PFSK-1 (cell line): ENCODE results near the gene HBD. TPM values are rescaled to one million over a fixed set of nuclear protein-coding genes. Genes with fewer than 3 reads are reported as not detected.

Source experiments
- FOXP2 ChIP-seq: optimal IDR thresholded peaks from 2 replicates; pipeline ENCODE3; 2011; ENCODE audit warnings: borderline replicate concordance, control low read depth, inconsistent platforms; ENCODE audit not compliant: insufficient read depth; ENCODE audit errors: extremely low read length, extremely low read depth
- POLR2AphosphoS5 ChIP-seq: IDR thresholded peaks from 2 replicates; pipeline ENCODE4 v1.6.1; 2012; ENCODE audit warnings: low read depth, mild to moderate bottlenecking, control low read depth, low read length, moderate library complexity
- REST ChIP-seq, 2 experiments: IDR thresholded peaks; 2 replicates each; pipeline versions ENCODE4 v1.6.1 to v1.8.0; 2011 to 2012; ENCODE audit warnings: low read depth in 2 of 2, low read length in 2 of 2, control low read depth in 1 of 2, inconsistent platforms in 1 of 2, mild to moderate bottlenecking in 1 of 2, moderate library complexity in 1 of 2; ENCODE audit not compliant: insufficient read depth in 1 of 2
- SIN3A ChIP-seq: IDR thresholded peaks from 2 replicates; pipeline ENCODE4 v1.6.1; 2012; ENCODE audit warnings: mild to moderate bottlenecking, low read length, moderate library complexity, borderline replicate concordance; ENCODE audit not compliant: insufficient read depth
- TAF1 ChIP-seq: IDR thresholded peaks from 2 replicates; pipeline ENCODE4 v1.6.1; 2012; ENCODE audit warnings: low read length, control low read depth, borderline replicate concordance; ENCODE audit not compliant: insufficient read depth
- polyA plus RNA-seq: library from polyadenylated mRNA; unstranded; fragments of >200 nt; gene quantifications from one replicate; pipeline ENCODE4 v1.2.1, GENCODE V29; 2012; ENCODE audit warnings: low read depth, missing spikeins; ENCODE audit not compliant: insufficient read length

Gene HBD
- polyA plus RNA-seq = not detected

GRCh38 chr11:5234381-5234834, at the start of gene HBD:
HBD (minus strand) TSS chr11:5234483; CDS start chr11:5234433, 50 bp downstream.
- TF ChIP-seq FOXP2 (no peak), SIN3A (no peak)

GRCh38 chr11:5283882-5284281, 49.6 kb upstream of the HBD start:
- TF ChIP-seq FOXP2 (no peak), POLR2AphosphoS5 (no peak), SIN3A (no peak), REST (IDR thresholded peaks at IDR 0.05; ENCODE audit: insufficient read depth in 1 of 2, low read depth in 2 of 2, low read length in 2 of 2) (no peak), TAF1 (no peak)

- TF ChIP-seq FOXP2 = no peak
- TF ChIP-seq SIN3A = no peak
- TF ChIP-seq POLR2AphosphoS5 = no peak
- TF ChIP-seq REST (IDR thresholded peaks at IDR 0.05; ENCODE audit: insufficient read depth in 1 of 2, low read depth in 2 of 2, low read length in 2 of 2) = no peak
- TF ChIP-seq TAF1 = no peak
These were observed 48.8 kb upstream of the HBD start for GRCh38 chr11:5283086-5283485.

- no peak for TF ChIP-seq SIN3A
- no peak for TF ChIP-seq REST (IDR thresholded peaks at IDR 0.05; ENCODE audit: insufficient read depth in 1 of 2, low read depth in 2 of 2, low read length in 2 of 2)
- TF ChIP-seq TAF1 = no peak
- TF ChIP-seq POLR2AphosphoS5 = no peak
- no peak for TF ChIP-seq FOXP2
These were observed 48.3 kb upstream of the HBD start for GRCh38 chr11:5282628-5283027.

GRCh38 chr11:5281596-5281995, 47.3 kb upstream of the HBD start:
- TF ChIP-seq POLR2AphosphoS5 (no peak), TAF1 (no peak), REST (IDR thresholded peaks at IDR 0.05; ENCODE audit: insufficient read depth in 1 of 2, low read depth in 2 of 2, low read length in 2 of 2) (no peak), FOXP2 (no peak), SIN3A (no peak)
